Activated CD4-positive, alpha-beta T cell treated with anti-CD3 and anti-CD28 coated beads, Interleukin-2, amount 10 ng/mL, durations not matched to agents 7 days and 5 days (primary cell): Measurements from ENCODE around the gene TTC21A. TPM values are rescaled to one million over a fixed set of nuclear protein-coding genes. Genes with fewer than 3 reads are reported as not detected.
"Not testable (repeated sequence)": the region's sequence is repeated elsewhere in the genome, so short reads cannot be mapped to it uniquely, and the experiment has no call there.

Experiments used
- CTCF ChIA-PET: fragments of 350-600 bp; sonication (Branson Sonifier 250); formaldehyde crosslinking; loops from one replicate; lab custom pipeline; 2021; ENCODE audit warnings: antibody characterized with exemption; lab: Charles Lee
- POLR2A ChIA-PET: fragments of 350-600 bp; sonication (Branson Sonifier 250); formaldehyde crosslinking; loops from one replicate; lab custom pipeline; 2021; ENCODE audit warnings: antibody characterized with exemption; lab: Charles Lee
- DNase-seq: peaks from one replicate; pipeline ENCODE4 v3.0.0-alpha.2; 2020
- H3K27ac Mint-ChIP-seq: one replicate; pipeline ENCODE4 v1.8.0; 2021; ENCODE audit warnings: mild to moderate bottlenecking, moderate library complexity, mixed read lengths
- H3K27me3 Mint-ChIP-seq: one replicate; pipeline ENCODE4 v1.8.0; 2021; ENCODE audit warnings: mixed read lengths
- H3K36me3 Mint-ChIP-seq: one replicate; pipeline ENCODE4 v1.8.0; 2021; ENCODE audit warnings: low read depth, mixed read lengths
- H3K4me1 Mint-ChIP-seq: one replicate; pipeline ENCODE4 v1.8.0; 2021; ENCODE audit warnings: mixed read lengths
- H3K4me3 Mint-ChIP-seq: one replicate; pipeline ENCODE4 v1.8.0; 2021; ENCODE audit warnings: mild to moderate bottlenecking, moderate library complexity, mixed read lengths
- H3K9me3 Mint-ChIP-seq: one replicate; pipeline ENCODE4 v1.8.0; 2021; ENCODE audit warnings: mixed read lengths
- total RNA-seq, 2 experiments: library from RNA; stranded (reverse); gene quantifications; one replicate each; pipeline ENCODE4 v1.2.3, GENCODE V29; 2021

TTC21A gene, protein sequence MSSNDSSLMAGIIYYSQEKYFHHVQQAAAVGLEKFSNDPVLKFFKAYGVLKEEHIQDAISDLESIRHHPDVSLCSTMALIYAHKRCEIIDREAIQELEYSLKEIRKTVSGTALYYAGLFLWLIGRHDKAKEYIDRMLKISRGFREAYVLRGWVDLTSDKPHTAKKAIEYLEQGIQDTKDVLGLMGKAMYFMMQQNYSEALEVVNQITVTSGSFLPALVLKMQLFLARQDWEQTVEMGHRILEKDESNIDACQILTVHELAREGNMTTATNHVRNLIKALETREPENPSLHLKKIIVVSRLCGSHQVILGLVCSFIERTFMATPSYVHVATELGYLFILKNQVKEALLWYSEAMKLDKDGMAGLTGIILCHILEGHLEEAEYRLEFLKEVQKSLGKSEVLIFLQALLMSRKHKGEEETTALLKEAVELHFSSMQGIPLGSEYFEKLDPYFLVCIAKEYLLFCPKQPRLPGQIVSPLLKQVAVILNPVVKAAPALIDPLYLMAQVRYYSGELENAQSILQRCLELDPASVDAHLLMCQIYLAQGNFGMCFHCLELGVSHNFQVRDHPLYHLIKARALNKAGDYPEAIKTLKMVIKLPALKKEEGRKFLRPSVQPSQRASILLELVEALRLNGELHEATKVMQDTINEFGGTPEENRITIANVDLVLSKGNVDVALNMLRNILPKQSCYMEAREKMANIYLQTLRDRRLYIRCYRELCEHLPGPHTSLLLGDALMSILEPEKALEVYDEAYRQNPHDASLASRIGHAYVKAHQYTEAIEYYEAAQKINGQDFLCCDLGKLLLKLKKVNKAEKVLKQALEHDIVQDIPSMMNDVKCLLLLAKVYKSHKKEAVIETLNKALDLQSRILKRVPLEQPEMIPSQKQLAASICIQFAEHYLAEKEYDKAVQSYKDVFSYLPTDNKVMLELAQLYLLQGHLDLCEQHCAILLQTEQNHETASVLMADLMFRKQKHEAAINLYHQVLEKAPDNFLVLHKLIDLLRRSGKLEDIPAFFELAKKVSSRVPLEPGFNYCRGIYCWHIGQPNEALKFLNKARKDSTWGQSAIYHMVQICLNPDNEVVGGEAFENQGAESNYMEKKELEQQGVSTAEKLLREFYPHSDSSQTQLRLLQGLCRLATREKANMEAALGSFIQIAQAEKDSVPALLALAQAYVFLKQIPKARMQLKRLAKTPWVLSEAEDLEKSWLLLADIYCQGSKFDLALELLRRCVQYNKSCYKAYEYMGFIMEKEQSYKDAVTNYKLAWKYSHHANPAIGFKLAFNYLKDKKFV (N-terminal part only)
- total RNA-seq: 1 to 10 TPM; 3.8 to 5.1 TPM

DNA sequence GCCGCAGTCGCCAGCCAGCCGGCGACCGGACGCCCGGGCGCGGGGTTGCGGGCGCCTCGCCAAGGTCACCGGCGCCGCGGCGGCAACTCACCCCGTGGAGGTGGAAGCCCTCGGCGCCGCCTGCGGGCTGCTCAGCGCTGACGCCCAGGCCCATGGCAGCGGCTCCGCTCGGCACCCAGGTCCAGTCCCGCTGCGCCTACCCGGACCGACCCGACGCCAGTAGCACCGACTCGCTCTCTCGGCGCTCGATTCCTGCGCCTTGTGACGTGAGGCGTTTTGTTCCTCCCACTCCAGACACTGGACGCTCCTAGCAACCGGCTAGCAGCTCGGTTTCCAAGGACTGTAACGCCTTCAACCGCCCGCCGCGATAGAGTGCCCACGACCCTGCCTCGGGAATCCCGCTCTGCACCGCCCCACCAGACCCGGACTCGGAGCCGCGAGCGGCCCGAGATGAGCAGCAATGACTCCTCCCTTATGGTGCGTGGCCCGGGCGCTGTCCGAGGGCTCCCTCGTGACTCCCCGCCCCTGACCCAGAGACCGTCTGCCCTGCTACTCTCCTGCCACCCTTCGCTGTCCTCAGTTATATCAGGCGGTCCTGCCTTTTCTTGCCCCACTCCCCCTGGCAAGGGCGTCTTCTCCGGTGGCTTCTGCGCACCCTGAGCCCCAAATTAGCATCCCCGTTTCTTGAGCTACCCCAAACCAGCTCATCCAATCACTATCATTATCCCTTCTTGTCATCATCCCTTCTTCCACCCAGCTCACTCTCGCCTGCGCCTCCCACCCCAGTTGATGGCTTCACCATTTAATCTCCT, at the start of gene TTC21A, which contains the start of gene GORASP1:
TTC21A (plus strand) TSS at position 293 of the 812 bp plus-strand sequence; CDS start at position 451, 158 bp downstream.
GORASP1 (minus strand) TSS at position 240 of the 812 bp plus-strand sequence; CDS start at position 154, 86 bp downstream.
- peaks cover 57% of the 10 kb centered on the region for H3K4me1 Mint-ChIP-seq
- CTCF ChIA-PET: interaction anchor here (0.6 to 6.1 kb wide), 8 partner anchors 15 to 299 kb away, joined by 3 to 21 read pairs (median 4); partner anchors contain the start of gene RPSA

DNA sequence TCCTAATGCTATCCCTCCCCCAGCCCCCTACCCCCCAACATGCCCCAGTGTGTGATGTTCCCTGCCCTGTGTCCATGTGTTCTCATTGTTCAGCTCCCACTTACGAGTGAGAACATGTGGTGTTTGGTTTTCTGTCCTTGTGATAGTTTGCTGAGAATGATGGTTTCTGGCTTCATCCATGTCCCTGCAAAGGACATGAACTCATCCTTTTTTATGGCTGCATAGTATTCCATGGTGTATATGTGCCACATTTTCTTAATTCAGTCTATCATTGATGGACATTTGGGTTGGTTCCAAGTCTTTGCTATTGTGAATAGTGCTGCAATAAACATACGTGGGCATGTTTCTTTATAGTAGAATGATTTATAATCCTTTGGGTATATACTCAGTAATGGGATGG, 46.3 kb upstream of the TTC21A start:
- H3K9me3 Mint-ChIP-seq: not testable (repeated sequence)

More for the DNA sequence above, at the start of gene TTC21A, which contains the start of gene GORASP1:
- Mint-ChIP-seq H3K27ac (peak within 1 kb of the TSS; percentile 88), H3K36me3 (peaks cover 2% of the 10 kb centered on the region), H3K4me3 (peak within 1 kb of the TSS; percentile 79), H3K9me3 (no peaks in the 10 kb centered on the region), H3K27me3 (no peaks in the 10 kb centered on the region)
- peak; percentile 76 for DNase-seq
- POLR2A ChIA-PET: no interaction called here

DNA sequence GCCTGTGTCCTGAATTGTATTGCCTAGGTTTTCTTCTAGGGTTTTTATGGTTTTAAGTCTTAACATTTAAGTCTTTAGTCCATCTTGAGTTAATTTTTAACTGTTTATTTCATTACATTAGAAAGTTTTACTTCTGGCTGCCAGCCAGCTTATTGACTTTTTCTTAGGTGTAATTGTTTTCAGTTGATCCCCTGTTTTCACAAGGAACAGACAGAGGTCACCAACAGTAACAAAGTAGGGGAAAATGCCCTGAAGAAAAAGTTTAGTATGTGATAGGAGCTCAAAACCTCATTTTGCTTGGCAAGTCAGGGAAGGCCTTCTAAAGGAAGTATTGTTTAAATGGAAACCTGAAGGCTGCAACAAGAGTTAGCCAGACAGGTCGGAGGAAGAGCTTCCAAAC, 45.3 kb upstream of the TTC21A start:
- Mint-ChIP-seq H3K4me1 (peaks cover 10% of the 10 kb centered on the region), H3K27ac (no peak overlapping the region), H3K36me3 (peaks cover 20% of the 10 kb centered on the region), H3K4me3 (no peak overlapping the region), H3K27me3 (no peaks in the 10 kb centered on the region), H3K9me3 (peaks cover 2% of the 10 kb centered on the region)
- ChIA-PET CTCF (no interaction called here), POLR2A (no interaction called here)
- DNase-seq: no peak

More for the DNA sequence above, 46.3 kb upstream of the TTC21A start:
- H3K27ac Mint-ChIP-seq, H3K4me3 Mint-ChIP-seq, CTCF ChIA-PET, DNase-seq, H3K27me3 Mint-ChIP-seq, POLR2A ChIA-PET: not testable (repeated sequence)
- H3K4me1 Mint-ChIP-seq: peaks cover 15% of the 10 kb centered on the region
- peaks cover 17% of the 10 kb centered on the region for H3K36me3 Mint-ChIP-seq

DNA sequence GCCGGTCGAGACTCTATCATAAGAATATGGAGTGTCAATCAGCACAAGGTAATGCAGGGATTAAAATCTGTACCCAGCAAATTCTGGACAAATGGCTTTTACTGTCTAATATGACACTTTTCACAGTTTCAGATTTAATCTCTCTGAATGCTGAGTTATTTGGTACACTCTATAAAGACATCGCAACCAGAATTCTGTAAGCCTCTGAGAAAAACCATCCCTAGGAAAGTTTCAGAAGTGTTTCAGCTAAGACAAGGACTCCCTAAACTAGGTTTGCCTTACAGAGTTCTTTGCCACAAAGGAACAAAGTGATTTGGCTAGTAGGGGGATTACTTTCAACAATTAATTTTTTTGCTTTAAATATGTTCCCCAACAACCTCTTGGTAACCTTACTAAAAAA, 44.3 kb upstream of the TTC21A start:
- ChIA-PET CTCF (interaction anchor here (0.5 kb wide), 1 partner anchor 215 kb away, joined by 4 read pairs; no protein-coding TSS in a partner anchor), POLR2A (no interaction called here)
- no peak for DNase-seq
- Mint-ChIP-seq H3K36me3 (peaks cover 24% of the 10 kb centered on the region), H3K27ac (no peak overlapping the region), H3K4me3 (no peak overlapping the region), H3K4me1 (peaks cover 10% of the 10 kb centered on the region), H3K27me3 (no peaks in the 10 kb centered on the region), H3K9me3 (peaks cover 2% of the 10 kb centered on the region)

DNA sequence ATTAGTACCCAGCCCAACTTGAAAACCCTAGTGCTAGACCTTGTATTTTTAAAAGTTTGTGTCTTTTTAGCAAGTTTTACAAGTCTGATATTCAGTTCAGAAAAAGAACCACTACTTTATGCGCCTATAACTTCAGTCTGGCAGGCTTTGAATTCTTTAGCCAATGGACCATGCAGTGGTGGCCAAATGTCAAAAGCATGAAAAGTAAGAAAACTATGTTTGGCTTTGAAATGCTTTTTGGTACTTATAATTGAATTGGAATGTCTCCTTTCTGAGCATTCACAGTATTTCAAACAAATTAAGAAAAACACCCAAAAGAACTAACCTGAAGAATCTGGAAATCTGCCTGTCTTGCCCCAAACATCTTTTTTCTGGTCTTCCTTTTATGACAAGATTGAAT, 42.8 kb upstream of the TTC21A start:
- Mint-ChIP-seq H3K4me1 (peaks cover 6% of the 10 kb centered on the region), H3K27ac (no peak overlapping the region), H3K36me3 (peaks cover 24% of the 10 kb centered on the region), H3K4me3 (no peak overlapping the region), H3K27me3 (no peaks in the 10 kb centered on the region), H3K9me3 (peaks cover 2% of the 10 kb centered on the region)
- DNase-seq: no peak
- ChIA-PET CTCF (interaction anchor here (1.2 kb wide), 1 partner anchor 9 kb away, joined by 4 read pairs; no protein-coding TSS in a partner anchor), POLR2A (no interaction called here)

DNA sequence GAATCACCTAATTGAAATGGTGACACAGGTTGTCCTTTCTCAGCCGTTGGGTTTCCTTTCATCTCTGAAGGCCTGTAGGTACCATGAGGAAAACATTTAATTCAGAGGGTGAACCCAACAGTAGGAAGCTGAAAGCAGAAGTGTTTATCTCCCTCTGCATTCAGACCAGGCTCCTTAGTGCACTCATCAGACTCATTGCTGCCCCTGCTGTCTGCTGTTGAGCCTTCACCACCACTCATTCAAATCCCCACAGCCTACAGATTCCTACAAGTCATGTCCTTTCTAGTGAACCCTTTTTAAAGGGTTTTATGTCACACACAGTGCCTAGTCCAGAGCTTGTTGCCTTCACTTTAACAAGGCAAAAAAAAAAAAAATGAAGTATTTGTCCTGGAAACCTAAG, 42.3 kb upstream of the TTC21A start:
- peaks cover 2% of the 10 kb centered on the region for H3K9me3 Mint-ChIP-seq
- no peak overlapping the region for H3K27ac Mint-ChIP-seq
- peak; percentile 21 for DNase-seq
- H3K27me3 Mint-ChIP-seq: no peaks in the 10 kb centered on the region
- POLR2A ChIA-PET: no interaction called here
- H3K36me3 Mint-ChIP-seq: peaks cover 27% of the 10 kb centered on the region
- no peak overlapping the region for H3K4me3 Mint-ChIP-seq
- CTCF ChIA-PET: interaction anchor here (0.8 to 1.2 kb wide), 2 partner anchors 8 to 9 kb away, joined by 4 read pairs; no protein-coding TSS in a partner anchor
- H3K4me1 Mint-ChIP-seq: peaks cover 6% of the 10 kb centered on the region

DNA sequence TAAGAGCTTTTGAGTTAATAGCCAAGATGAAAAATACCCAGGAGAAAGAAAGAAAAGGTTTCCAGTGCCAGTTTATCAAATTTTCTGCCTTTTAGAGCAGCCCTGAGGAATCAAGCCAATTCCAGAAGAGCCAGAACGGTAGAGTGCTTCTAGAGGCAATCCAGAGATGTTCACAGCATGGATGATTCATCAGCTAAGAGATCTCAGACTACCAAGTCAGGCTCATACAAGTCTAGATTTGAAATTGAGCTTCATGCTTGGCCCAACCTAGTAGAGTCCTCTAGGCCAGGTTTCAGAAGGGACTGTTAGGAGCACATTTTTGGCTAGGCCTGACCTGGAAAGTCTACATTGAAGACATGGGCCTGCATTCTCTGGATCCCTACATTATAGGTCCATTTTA, 40.2 kb upstream of the TTC21A start:
- Mint-ChIP-seq H3K27ac (no peak overlapping the region), H3K36me3 (peaks cover 29% of the 10 kb centered on the region), H3K4me1 (peaks cover 6% of the 10 kb centered on the region), H3K27me3 (no peaks in the 10 kb centered on the region), H3K9me3 (no peaks in the 10 kb centered on the region), H3K4me3 (no peak overlapping the region)
- ChIA-PET CTCF (interaction anchor here (1.0 kb wide), 1 partner anchor 9 kb away, joined by 3 read pairs; no protein-coding TSS in a partner anchor), POLR2A (no interaction called here)
- no peak for DNase-seq

DNA sequence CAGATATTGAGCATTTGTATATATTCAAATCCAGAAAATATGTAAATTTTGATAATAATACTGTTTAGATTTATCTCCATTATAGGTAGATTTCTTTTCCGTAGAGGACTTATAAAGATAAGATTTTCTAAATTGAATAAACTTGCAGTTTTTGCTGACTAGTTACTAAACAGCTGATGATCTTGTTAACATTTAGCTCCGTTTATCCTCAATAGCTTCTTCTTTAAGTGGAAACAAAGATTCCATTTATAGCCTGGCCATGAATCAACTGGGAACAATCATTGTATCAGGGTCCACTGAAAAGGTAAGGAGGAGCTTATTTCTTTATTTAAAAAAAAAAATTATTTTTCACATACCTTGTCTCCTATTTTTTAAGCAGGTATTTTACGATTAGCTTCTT, 38.9 kb upstream of the TTC21A start:
- Mint-ChIP-seq H3K9me3 (no peaks in the 10 kb centered on the region), H3K27ac (no peak overlapping the region), H3K4me1 (peaks cover 6% of the 10 kb centered on the region), H3K27me3 (no peaks in the 10 kb centered on the region), H3K36me3 (peaks cover 32% of the 10 kb centered on the region), H3K4me3 (no peak overlapping the region)
- POLR2A ChIA-PET: no interaction called here
- CTCF ChIA-PET: interaction anchor here (0.6 to 1.7 kb wide), 4 partner anchors 9 to 214 kb away, joined by 3 to 5 read pairs (median 4); no protein-coding TSS in a partner anchor
- no peak for DNase-seq

DNA sequence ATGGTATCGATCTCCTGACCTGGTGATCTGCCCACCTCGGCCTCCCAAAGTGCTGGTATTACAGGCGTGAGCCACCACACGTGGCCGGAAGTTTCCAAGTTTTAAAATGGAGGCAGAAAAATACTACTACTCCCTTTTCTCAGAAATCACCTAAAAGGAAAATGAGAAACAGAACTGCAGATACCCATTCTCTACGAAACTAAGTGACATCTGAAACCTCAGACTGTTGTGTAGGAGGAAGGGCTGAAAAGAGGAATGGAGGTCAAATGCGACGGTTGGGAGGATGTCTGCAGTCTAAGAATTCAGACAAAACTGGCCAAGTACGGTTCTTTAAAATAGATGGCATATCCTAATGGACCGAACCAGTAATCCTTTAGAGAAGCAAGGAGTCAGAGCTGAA, 31.6 kb upstream of the TTC21A start:
- Mint-ChIP-seq H3K4me1 (peaks cover 21% of the 10 kb centered on the region), H3K4me3 (no peak overlapping the region), H3K36me3 (peaks cover 46% of the 10 kb centered on the region), H3K27me3 (no peaks in the 10 kb centered on the region), H3K27ac (no peak overlapping the region), H3K9me3 (peaks cover 2% of the 10 kb centered on the region)
- ChIA-PET CTCF (no interaction called here), POLR2A (no interaction called here)
- DNase-seq: no peak

DNA sequence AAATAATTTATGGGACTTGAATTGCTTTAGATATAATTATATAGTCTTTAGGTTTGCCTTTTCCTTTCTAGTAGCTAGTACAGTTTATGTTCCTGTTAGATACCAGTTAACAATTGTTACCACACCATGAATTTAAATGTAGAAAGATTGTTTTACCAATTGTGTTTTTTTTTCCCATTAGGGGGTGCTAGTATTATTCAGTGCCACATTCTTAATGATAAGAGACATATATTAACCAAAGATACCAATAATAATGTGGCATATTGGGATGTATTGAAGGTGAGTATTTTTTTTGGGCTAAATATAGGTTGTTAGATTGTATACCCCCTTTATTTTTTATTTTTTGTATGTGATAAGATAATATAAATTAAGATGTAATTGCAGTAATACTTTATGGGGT, 27.9 kb upstream of the TTC21A start:
- no peak for DNase-seq
- Mint-ChIP-seq H3K27me3 (no peaks in the 10 kb centered on the region), H3K9me3 (peaks cover 2% of the 10 kb centered on the region), H3K36me3 (peaks cover 48% of the 10 kb centered on the region), H3K27ac (no peak overlapping the region), H3K4me3 (no peak overlapping the region), H3K4me1 (peaks cover 25% of the 10 kb centered on the region)
- ChIA-PET CTCF (interaction anchor here (0.7 kb wide), 1 partner anchor 209 kb away, joined by 3 read pairs; no protein-coding TSS in a partner anchor), POLR2A (no interaction called here)

DNA sequence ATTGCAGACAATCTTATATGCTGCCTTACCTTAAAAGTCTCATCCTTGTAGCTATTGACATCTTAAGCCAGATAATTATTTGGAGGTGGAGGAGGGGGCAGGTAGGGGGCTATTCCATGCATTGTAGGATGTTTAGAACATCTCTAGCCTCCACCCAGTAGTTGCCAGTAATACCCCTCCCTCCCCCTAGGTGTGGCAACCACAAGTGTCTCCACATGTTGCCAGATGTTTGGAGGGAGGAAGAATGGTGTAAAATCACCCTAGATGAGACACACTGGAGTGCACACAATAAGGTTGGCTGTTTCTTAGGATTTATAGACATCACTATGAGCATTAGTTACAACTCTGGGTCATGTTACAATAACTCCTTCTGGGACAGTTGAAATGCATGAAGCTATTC, 27.5 kb upstream of the TTC21A start:
- H3K9me3 Mint-ChIP-seq: no peaks in the 10 kb centered on the region
- ChIA-PET POLR2A (no interaction called here), CTCF (interaction anchor here (0.7 to 1.1 kb wide), 2 partner anchors 9 to 208 kb away, joined by 3 to 4 read pairs; no protein-coding TSS in a partner anchor)
- no peak for DNase-seq
- no peaks in the 10 kb centered on the region for H3K27me3 Mint-ChIP-seq
- no peak overlapping the region for H3K27ac Mint-ChIP-seq
- H3K4me1 Mint-ChIP-seq: peaks cover 25% of the 10 kb centered on the region
- H3K4me3 Mint-ChIP-seq: no peak overlapping the region
- peaks cover 45% of the 10 kb centered on the region for H3K36me3 Mint-ChIP-seq
